Kidney (tissue), 14 donors: ENCODE results near the gene NOC4L. TPM values are rescaled to one million over a fixed set of nuclear protein-coding genes. Genes with fewer than 3 reads are reported as not detected.
A peak's percentile ranks its signal among the peaks of the same experiment; 100 is the strongest.

Source experiments
- DNase-seq, 5 donors: peaks; one replicate each; pipeline ENCODE4 v3.0.0-alpha.2; 2013 to 2020
- FAIRE-seq: peaks from 2 replicates; lab custom pipeline; 2012; peaks lifted over from hg19 to GRCh38; lab: Jason Lieb, UNC
- H3K27ac ChIP-seq, 2 donors: one replicate each; pipeline ENCODE4 v1.7.0; 2013; ENCODE audit warnings: low read depth in 2 of 2, low read length in 2 of 2, inconsistent platforms in 1 of 2
- H3K27me3 ChIP-seq: one replicate; pipeline ENCODE4 v1.7.1; 2013; ENCODE audit warnings: low read length, inconsistent platforms; ENCODE audit not compliant: control insufficient read depth, insufficient read depth
- H3K36me3 ChIP-seq, 3 donors: one replicate each; pipeline versions ENCODE4 v1.7.0 to v1.7.1; 2013; ENCODE audit warnings: low read length in 3 of 3, control low read depth in 1 of 3, inconsistent platforms in 1 of 3; ENCODE audit not compliant: insufficient read depth in 3 of 3, control insufficient read depth in 2 of 3
- H3K4me1 ChIP-seq, 3 donors: one replicate each; pipeline versions ENCODE4 v1.7.0 to v1.7.1; 2013; ENCODE audit warnings: low read length in 3 of 3, inconsistent platforms in 1 of 3, low read depth in 1 of 3; ENCODE audit not compliant: control insufficient read depth in 2 of 3, insufficient read depth in 2 of 3
- H3K4me3 ChIP-seq, 3 donors: one replicate each; pipeline versions ENCODE4 v1.7.0 to v1.8.1; 2013; ENCODE audit warnings: low read length in 3 of 3, control low read depth in 1 of 3, inconsistent platforms in 1 of 3
- H3K9ac ChIP-seq, 3 donors: one replicate each; pipeline versions ENCODE4 v1.7.0 to v1.7.1; 2013; ENCODE audit warnings: low read length in 3 of 3, control low read depth in 1 of 3, inconsistent platforms in 1 of 3
- H3K9me3 ChIP-seq, 3 donors: one replicate each; pipeline versions ENCODE4 v1.7.0 to v1.7.1; 2013; ENCODE audit warnings: low read length in 3 of 3, control low read depth in 1 of 3, inconsistent platforms in 1 of 3; ENCODE audit not compliant: control insufficient read depth in 2 of 3, insufficient read depth in 1 of 3
- intact Hi-C: fragments of 100-400 bp; cut with DNase I; formaldehyde crosslinking; loops from one replicate; pipeline ENCODE4 v1.11.1; 2022
- polyA plus RNA-seq: library from polyadenylated mRNA; stranded (reverse); fragments of 350-450 nt; fragmentation: Illumina TruSeq; extraction: RNeasy Lipid Tissue Mini Kit (QIAGEN cat#74804); gene quantifications from one replicate; pipeline ENCODE4 v1.2.3, GENCODE V29; 2014; ENCODE audit warnings: low read depth, low replicate concordance; ENCODE audit not compliant: insufficient read depth
- total RNA-seq: library from RNA; stranded (reverse); fragmentation: NEBNext Ultra II Directional; extraction: Animal tissue kit (Norgen Biotek cat#: 25700); gene quantifications from one replicate; pipeline ENCODE4 v1.2.1, GENCODE V29; 2021
- TF ChIP-seq, protein P1 (sequence below): IDR thresholded peaks from 3 replicates; pipeline ENCODE4 v1.5.1; 2012; ENCODE audit warnings: mild to moderate bottlenecking, moderate library complexity, borderline replicate concordance; ENCODE audit not compliant: insufficient read depth; ENCODE audit errors: extremely low read depth
- donor health status: control.
- donor health status: control.
- donor health status: control.
- donor health status: control.
- donor health status: control.
- donor health status: DM: yes; HTN: yes; CAD: no.
- donor health status: Normal renal cell carcinoma (clear cell type).

NOC4L gene
- total and polyA plus RNA-seq, 2 donors from 2014 or later = 20.0 to 22.3 TPM

DNA sequence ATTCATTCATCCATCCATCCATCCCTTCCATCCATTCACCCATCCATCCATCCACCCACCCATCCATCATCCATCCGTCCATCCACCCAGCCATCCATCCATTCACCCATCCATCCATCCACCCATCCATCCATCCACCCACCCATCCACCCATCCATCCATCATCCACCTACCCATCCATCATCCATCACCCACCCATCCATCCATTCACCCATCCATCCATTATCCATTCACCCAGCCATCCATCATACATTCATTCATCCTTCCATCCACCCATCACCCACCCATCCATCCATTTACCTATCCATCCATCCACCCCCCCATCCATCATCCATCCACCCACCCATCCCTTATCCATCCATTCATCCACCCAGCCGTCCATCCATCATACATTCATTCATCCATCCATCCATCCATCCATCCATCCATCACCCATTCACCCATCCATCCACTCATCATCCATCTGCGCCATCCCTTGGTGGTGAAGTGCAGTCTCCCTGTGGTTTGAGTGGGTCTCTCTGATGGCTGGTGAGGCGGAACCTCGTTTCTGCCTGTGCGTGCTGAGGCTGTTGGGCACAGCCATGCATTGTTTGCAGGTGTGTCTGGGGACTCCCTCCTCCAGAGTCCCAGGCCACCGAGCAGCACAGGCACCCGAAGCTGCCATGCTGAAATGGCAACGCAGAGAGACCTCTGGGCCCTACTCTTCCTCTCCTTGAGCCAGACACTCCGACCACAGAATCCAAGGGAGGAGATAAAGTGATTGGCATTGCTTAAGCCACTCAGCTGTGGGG lies 22.7 kb downstream of the NOC4L start:
- H3K36me3 ChIP-seq = no peaks in the 10 kb centered on the region
- no peak overlapping the region for H3K9ac ChIP-seq
- intact Hi-C loops = no loop called here
- H3K4me3 ChIP-seq = no peak overlapping the region
- FAIRE-seq = no peak
- no peaks in the 10 kb centered on the region for H3K9me3 ChIP-seq
- no peak overlapping the region for H3K27ac ChIP-seq
- no peaks in the 10 kb centered on the region for H3K27me3 ChIP-seq
- peaks cover 0 to 6% (median 0%) of the 10 kb centered on the region in 3 donors for H3K4me1 ChIP-seq
- peak in 1 of 5 donors; percentile 40 for DNase-seq
- TF ChIP-seq, protein P1, sequence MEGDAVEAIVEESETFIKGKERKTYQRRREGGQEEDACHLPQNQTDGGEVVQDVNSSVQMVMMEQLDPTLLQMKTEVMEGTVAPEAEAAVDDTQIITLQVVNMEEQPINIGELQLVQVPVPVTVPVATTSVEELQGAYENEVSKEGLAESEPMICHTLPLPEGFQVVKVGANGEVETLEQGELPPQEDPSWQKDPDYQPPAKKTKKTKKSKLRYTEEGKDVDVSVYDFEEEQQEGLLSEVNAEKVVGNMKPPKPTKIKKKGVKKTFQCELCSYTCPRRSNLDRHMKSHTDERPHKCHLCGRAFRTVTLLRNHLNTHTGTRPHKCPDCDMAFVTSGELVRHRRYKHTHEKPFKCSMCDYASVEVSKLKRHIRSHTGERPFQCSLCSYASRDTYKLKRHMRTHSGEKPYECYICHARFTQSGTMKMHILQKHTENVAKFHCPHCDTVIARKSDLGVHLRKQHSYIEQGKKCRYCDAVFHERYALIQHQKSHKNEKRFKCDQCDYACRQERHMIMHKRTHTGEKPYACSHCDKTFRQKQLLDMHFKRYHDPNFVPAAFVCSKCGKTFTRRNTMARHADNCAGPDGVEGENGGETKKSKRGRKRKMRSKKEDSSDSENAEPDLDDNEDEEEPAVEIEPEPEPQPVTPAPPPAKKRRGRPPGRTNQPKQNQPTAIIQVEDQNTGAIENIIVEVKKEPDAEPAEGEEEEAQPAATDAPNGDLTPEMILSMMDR = no peak

DNA sequence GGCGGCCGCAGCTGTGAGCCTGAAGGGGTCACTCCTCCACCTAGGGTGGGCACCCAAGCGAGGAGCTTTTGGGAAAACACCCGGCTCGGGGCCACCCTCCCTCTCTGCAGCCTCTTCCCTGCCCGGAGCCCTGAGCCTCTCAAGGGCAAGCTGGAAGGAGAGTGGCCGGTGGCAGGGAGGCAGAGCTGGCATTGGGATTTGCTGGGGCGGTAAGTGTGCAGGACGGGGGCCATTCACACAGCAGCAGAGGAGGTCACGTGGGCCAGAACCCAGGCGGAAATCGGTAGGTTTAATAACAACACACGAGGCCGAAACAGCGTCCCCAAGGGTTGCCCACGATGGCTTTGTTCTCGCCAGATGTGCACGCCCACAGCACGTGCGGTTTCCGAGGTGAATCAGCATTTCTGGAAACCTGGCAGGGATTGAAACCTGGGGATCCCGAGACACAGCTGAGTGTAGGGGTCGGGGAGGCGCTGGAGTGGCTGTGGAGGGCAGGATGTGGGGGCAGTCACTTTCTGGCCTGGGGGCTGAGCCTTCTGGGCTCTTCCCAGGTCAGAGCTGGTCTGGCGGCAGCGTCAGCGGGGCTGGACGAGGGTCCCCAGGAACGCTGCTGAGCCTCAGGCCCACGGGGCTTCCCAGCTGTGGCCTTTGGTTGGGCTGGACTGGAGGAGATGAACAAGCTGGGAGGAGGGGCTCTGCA lies 23.5 kb downstream of the NOC4L start:
- peak in 2 of 5 donors; percentile 63 to 73 for DNase-seq
- Histone ChIP-seq H3K9me3 (no peaks in the 10 kb centered on the region), H3K27ac (no peak overlapping the region), H3K36me3 (no peaks in the 10 kb centered on the region), H3K27me3 (no peaks in the 10 kb centered on the region), H3K9ac (no peak overlapping the region), H3K4me1 (peaks cover 0 to 6% (median 0%) of the 10 kb centered on the region in 3 donors), H3K4me3 (no peak overlapping the region)
- TF ChIP-seq, protein P1 = no peak
- intact Hi-C loops = no loop called here
- no peak for FAIRE-seq

DNA sequence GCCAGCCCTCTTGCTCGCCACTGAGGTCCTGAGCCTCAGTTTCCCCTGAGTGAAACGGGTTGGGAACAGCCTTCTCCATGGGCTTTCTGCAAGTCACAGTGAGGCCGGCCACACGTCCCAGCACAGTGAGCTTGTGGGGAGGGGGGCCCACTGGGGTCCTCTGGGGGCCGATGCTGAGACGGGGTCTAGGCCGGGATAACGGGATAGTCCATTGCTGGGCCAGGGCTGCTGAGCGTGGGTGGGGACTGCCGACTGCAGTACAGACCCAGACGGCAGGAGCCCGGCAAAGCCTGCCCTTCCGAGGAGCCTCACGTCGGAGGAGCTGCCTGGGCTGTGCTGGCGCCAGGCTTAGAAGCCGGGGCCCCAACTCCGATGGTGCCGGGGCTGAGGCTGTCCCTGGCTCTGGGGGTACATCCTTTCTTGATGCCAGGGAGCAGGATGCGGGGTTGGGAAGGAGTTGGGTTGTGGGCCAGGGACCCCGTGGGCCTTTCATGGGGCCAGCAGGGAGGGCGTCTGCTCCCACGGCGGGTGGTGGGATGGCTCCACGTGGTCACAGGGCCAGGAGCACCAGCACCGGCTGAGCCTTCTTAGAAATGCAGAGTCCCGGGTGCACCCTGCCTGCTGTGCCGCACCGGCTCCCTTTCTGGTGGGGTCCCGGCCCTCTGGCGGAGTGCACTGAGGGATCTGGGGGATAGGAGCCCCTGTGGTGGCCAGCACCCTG lies 24.2 kb downstream of the NOC4L start:
- Histone ChIP-seq H3K4me1 (no peaks in the 10 kb centered on the region), H3K9ac (no peak overlapping the region), H3K27me3 (no peaks in the 10 kb centered on the region), H3K4me3 (no peak overlapping the region), H3K9me3 (no peaks in the 10 kb centered on the region), H3K36me3 (no peaks in the 10 kb centered on the region), H3K27ac (no peak overlapping the region)
- FAIRE-seq (no peak), DNase-seq (peak in 2 of 5 donors; percentile 49 to 70)
- intact Hi-C loops = no loop called here
- TF ChIP-seq, protein P1 = no peak
